ENCODE data around the gene FOCAD.
"Not testable (repeated sequence)": the region's sequence is repeated elsewhere in the genome, so short reads cannot be mapped to it uniquely, and the experiment has no call there.

Gene FOCAD

GRCh38 chr9:20673537-20673936 is 10.5 kb upstream of the FOCAD start:
- DNase-seq (ENCODE audit: low spot score) = not testable (repeated sequence)

GRCh38 chr9:20681467-20681866 is 2.6 kb upstream of the FOCAD start:
- no peak for DNase-seq (ENCODE audit: low spot score)

GRCh38 chr9:20683351-20684034 is 566 bp upstream of the FOCAD start:
- DNase-seq (ENCODE audit: low spot score) = peak; percentile 42

GRCh38 chr9:20684875-20685696 is 1.0 kb downstream of the FOCAD start:
- DNase-seq (ENCODE audit: low spot score) = peak; percentile 37

GRCh38 chr9:20685769-20686168 is 1.7 kb downstream of the FOCAD start:
- no peak for DNase-seq (ENCODE audit: low spot score)

- DNase-seq (ENCODE audit: low spot score) = no peak
Measured at GRCh38 chr9:20689833-20690232, 5.8 kb downstream of the FOCAD start.

- DNase-seq (ENCODE audit: low spot score) = no peak
Measured at GRCh38 chr9:20692554-20692953, 8.5 kb downstream of the FOCAD start.

- DNase-seq (ENCODE audit: low spot score) = no peak
Measured at GRCh38 chr9:20693068-20693467, 9.0 kb downstream of the FOCAD start.

GRCh38 chr9:20694248-20694647 is 10.2 kb downstream of the FOCAD start:
- DNase-seq (ENCODE audit: low spot score) = no peak

- DNase-seq (ENCODE audit: low spot score) = no peak
Measured at GRCh38 chr9:20697021-20697719, 13.1 kb downstream of the FOCAD start.

GRCh38 chr9:20698782-20699181 is 14.7 kb downstream of the FOCAD start:
- no peak for DNase-seq (ENCODE audit: low spot score)

- no peak for DNase-seq (ENCODE audit: low spot score)
Measured at GRCh38 chr9:20701060-20701459, 17.0 kb downstream of the FOCAD start.

- DNase-seq (ENCODE audit: low spot score) = no peak
Measured at GRCh38 chr9:20702570-20702969, 18.5 kb downstream of the FOCAD start.

GRCh38 chr9:20703146-20703545 is 19.1 kb downstream of the FOCAD start:
- no peak for DNase-seq (ENCODE audit: low spot score)

GRCh38 chr9:20707708-20708107 is 23.6 kb downstream of the FOCAD start:
- no peak for DNase-seq (ENCODE audit: low spot score)

- DNase-seq (ENCODE audit: low spot score) = no peak
Measured at GRCh38 chr9:20713172-20713571, 29.1 kb downstream of the FOCAD start.

- DNase-seq (ENCODE audit: low spot score) = no peak
Measured at GRCh38 chr9:20714442-20715415, 30.7 kb downstream of the FOCAD start.

GRCh38 chr9:20722221-20722620 is 38.2 kb downstream of the FOCAD start:
- no peak for DNase-seq (ENCODE audit: low spot score)

GRCh38 chr9:20725675-20726074 is 41.6 kb downstream of the FOCAD start:
- no peak for DNase-seq (ENCODE audit: low spot score)

GRCh38 chr9:20726144-20726543 is 42.1 kb downstream of the FOCAD start:
- no peak for DNase-seq (ENCODE audit: low spot score)

- DNase-seq (ENCODE audit: low spot score) = no peak
Measured at GRCh38 chr9:20728493-20729220, 44.6 kb downstream of the FOCAD start.

Data from CD4-positive, alpha-beta T cell treated with Interleukin-2 at 100 ng/mL for 4 hours (primary cell).